GM12878 (cell line): ENCODE data around the gene FKTN. TPM values are rescaled to one million over a fixed set of nuclear protein-coding genes. Genes with fewer than 3 reads are reported as not detected.

Source experiments
- EP300 ChIP-seq, 2 experiments: fragments of 150-350 bp in 1 of 2; IDR thresholded peaks; 2 replicates each; pipeline ENCODE4 v1.6.1; 2011 to 2012; ENCODE audit warnings: low read depth in 2 of 2, low read length in 2 of 2, borderline replicate concordance in 1 of 2, improper control_type of control experiment in 1 of 2, inconsistent platforms in 1 of 2; ENCODE audit not compliant: control insufficient read depth in 1 of 2
- POU2F2 ChIP-seq: IDR thresholded peaks from 3 replicates; pipeline ENCODE4 v1.6.1; 2011; ENCODE audit warnings: low read depth, mild to moderate bottlenecking, low read length, borderline replicate concordance
- polyA plus RNA-seq, 11 experiments: library from polyadenylated mRNA; depleted of rRNA in 4 of 11; unstranded in 6 of 11; stranded (reverse) in 5 of 11; fragments of >200 nt; fragmentation: Nextera tagmentation in 4 of 11; fragmentation: Illumina TruSeq in 1 of 11; extraction: Ambion mirVana in 4 of 11; extraction: Trizol in 1 of 11; gene quantifications; 1 replicate in 1 of 11; 2 replicates in 10 of 11; pipeline versions ENCODE4 v1.2.1 to v1.2.3, GENCODE V29; 2011 to 2016; ENCODE audit warnings: inconsistent platforms in 2 of 11, missing spikeins in 2 of 11, low read depth in 1 of 11
- total RNA-seq, 4 experiments: library from RNA; depleted of rRNA in 3 of 4; stranded (reverse); fragments of >200 nt in 3 of 4; fragmentation: Illumina TruSeq in 1 of 4; extraction: Trizol in 1 of 4; gene quantifications; 2 replicates each; pipeline versions ENCODE4 v1.2.1 to v1.2.3, GENCODE V29; 2013 to 2021
- TF ChIP-seq, protein P1 (sequence below): fragments of 450-650 bp; IDR thresholded peaks from 2 replicates; pipeline ENCODE4 v1.6.1; 2017; ENCODE audit warnings: mild to moderate bottlenecking, moderate library complexity
- TF ChIP-seq, protein P2 (sequence below), 3 experiments: IDR thresholded peaks in 2 of 3; conservative IDR thresholded peaks in 1 of 3; 2 replicates each; pipeline ENCODE4 v1.5.1; 2011; ENCODE audit warnings: low read depth in 3 of 3, low read length in 3 of 3, mild to moderate bottlenecking in 3 of 3, control low read depth in 2 of 3, moderate library complexity in 2 of 3, inconsistent platforms in 1 of 3, mixed read lengths in 1 of 3; ENCODE audit not compliant: control insufficient read depth in 2 of 3, insufficient read depth in 1 of 3; ENCODE audit errors: extremely low read depth in 1 of 3

The FKTN gene
- total and polyA plus RNA-seq, 10 of the 15 experiments (the other 5 are each of a cell fraction or from before 2014, with no cell fraction given) = 3.6 to 15.9 (median 10.6) TPM

DNA sequence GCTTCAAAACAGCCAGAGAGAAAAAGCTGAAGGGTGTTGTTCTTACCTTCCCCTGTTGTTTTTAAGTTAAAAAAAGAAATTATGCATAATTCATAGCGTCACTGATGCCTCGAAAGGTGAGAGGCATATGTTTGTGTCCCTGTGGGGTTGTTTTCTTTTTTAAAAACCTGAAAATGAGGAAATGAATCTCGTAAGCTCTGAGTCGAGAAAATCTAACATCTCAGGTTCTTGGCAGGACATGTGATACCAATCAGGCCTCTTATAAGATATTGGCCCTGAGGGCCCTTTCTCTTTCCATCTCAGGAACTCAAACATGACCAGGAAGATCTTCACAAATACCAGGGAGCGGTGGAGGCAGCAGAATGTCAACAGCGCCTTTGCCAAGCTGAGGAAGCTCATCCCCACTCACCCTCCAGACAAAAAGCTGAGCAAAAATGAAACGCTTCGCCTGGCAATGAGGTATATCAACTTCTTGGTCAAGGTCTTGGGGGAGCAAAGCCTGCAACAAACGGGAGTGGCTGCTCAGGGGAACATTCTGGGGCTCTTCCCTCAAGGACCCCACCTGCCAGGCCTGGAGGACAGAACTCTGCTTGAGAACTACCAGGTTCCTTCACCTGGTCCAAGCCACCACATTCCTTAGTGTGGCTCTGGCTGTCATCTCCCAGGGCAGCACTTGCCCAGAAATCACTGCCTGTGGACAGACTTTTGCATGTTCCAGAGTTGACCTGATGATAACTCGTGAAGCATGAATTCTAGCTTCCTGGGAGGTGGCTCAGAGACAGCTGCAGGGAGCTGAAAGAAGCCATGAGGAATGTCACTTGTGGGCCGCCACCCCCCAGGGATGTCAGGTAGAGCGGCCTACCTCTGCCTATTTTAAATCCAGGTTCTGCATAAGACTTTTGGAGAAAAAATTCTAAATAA, 104.5 kb downstream of the FKTN start, which contains the start of gene TAL2 (continued):
- TF ChIP-seq, protein P1, sequence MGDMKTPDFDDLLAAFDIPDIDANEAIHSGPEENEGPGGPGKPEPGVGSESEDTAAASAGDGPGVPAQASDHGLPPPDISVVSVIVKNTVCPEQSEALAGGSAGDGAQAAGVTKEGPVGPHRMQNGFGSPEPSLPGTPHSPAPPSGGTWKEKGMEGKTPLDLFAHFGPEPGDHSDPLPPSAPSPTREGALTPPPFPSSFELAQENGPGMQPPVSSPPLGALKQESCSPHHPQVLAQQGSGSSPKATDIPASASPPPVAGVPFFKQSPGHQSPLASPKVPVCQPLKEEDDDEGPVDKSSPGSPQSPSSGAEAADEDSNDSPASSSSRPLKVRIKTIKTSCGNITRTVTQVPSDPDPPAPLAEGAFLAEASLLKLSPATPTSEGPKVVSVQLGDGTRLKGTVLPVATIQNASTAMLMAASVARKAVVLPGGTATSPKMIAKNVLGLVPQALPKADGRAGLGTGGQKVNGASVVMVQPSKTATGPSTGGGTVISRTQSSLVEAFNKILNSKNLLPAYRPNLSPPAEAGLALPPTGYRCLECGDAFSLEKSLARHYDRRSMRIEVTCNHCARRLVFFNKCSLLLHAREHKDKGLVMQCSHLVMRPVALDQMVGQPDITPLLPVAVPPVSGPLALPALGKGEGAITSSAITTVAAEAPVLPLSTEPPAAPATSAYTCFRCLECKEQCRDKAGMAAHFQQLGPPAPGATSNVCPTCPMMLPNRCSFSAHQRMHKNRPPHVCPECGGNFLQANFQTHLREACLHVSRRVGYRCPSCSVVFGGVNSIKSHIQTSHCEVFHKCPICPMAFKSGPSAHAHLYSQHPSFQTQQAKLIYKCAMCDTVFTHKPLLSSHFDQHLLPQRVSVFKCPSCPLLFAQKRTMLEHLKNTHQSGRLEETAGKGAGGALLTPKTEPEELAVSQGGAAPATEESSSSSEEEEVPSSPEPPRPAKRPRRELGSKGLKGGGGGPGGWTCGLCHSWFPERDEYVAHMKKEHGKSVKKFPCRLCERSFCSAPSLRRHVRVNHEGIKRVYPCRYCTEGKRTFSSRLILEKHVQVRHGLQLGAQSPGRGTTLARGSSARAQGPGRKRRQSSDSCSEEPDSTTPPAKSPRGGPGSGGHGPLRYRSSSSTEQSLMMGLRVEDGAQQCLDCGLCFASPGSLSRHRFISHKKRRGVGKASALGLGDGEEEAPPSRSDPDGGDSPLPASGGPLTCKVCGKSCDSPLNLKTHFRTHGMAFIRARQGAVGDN = peak; percentile 66
- TF ChIP-seq EP300 (IDR thresholded peaks at IDR 0.05; ENCODE audit: borderline replicate concordance in 1 of 2, control insufficient read depth in 1 of 2, low read depth in 2 of 2, low read length in 2 of 2) (no peak), POU2F2 (peak; percentile 65; the same call in 1 of the 3 replicates)
- TF ChIP-seq, protein P2, sequence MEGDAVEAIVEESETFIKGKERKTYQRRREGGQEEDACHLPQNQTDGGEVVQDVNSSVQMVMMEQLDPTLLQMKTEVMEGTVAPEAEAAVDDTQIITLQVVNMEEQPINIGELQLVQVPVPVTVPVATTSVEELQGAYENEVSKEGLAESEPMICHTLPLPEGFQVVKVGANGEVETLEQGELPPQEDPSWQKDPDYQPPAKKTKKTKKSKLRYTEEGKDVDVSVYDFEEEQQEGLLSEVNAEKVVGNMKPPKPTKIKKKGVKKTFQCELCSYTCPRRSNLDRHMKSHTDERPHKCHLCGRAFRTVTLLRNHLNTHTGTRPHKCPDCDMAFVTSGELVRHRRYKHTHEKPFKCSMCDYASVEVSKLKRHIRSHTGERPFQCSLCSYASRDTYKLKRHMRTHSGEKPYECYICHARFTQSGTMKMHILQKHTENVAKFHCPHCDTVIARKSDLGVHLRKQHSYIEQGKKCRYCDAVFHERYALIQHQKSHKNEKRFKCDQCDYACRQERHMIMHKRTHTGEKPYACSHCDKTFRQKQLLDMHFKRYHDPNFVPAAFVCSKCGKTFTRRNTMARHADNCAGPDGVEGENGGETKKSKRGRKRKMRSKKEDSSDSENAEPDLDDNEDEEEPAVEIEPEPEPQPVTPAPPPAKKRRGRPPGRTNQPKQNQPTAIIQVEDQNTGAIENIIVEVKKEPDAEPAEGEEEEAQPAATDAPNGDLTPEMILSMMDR (IDR thresholded peaks at IDR 0.05 in 2 of 3, conservative IDR thresholded peaks at IDR 0.05 in 1 of 3; ENCODE audit: control insufficient read depth in 2 of 3, extremely low read depth in 1 of 3, insufficient read depth in 1 of 3, low read depth in 3 of 3, low read length in 3 of 3) = no peak
